ENCODE measurements around the gene BCHE. TPM values are rescaled to one million over a fixed set of nuclear protein-coding genes. Genes with fewer than 3 reads are reported as not detected.

Gene BCHE
- total and polyA plus RNA-seq, 4 donors = 1.7 to 47.8 (median 4.3) TPM

- Histone ChIP-seq H3K27me3 (ENCODE audit: control insufficient read depth in 3 of 3, insufficient read depth in 3 of 3, low read length in 2 of 3) (no peaks in the 10 kb centered on the region), H3K9me3 (ENCODE audit: control insufficient read depth in 4 of 4, insufficient read depth in 3 of 4, low read length in 3 of 4) (peaks cover 0 to 6% (median 0%) of the 10 kb centered on the region in 4 donors), H3K36me3 (ENCODE audit: control insufficient read depth in 4 of 4, insufficient read depth in 4 of 4, low read length in 4 of 4) (peaks cover 0 to 3% (median 0%) of the 10 kb centered on the region in 4 donors), H3K4me3 (no peak overlapping the region), H3K4me1 (ENCODE audit: control insufficient read depth in 5 of 5, insufficient read depth in 5 of 5, low read length in 5 of 5) (no peaks in the 10 kb centered on the region), H3K27ac (ENCODE audit: low read depth in 1 of 2, low read length in 1 of 2) (no peak overlapping the region), H3K9ac (ENCODE audit: insufficient read depth in 1 of 2, low read length in 2 of 2) (no peak overlapping the region)
- ATAC-seq (ENCODE audit: insufficient read depth, low FRiP score) = no peak
- DNase-seq = no peak
- WGBS, 2 donors = 88 to 90% methylated on average over 4 of the region's 4 CpGs
- TF ChIP-seq, protein P1, sequence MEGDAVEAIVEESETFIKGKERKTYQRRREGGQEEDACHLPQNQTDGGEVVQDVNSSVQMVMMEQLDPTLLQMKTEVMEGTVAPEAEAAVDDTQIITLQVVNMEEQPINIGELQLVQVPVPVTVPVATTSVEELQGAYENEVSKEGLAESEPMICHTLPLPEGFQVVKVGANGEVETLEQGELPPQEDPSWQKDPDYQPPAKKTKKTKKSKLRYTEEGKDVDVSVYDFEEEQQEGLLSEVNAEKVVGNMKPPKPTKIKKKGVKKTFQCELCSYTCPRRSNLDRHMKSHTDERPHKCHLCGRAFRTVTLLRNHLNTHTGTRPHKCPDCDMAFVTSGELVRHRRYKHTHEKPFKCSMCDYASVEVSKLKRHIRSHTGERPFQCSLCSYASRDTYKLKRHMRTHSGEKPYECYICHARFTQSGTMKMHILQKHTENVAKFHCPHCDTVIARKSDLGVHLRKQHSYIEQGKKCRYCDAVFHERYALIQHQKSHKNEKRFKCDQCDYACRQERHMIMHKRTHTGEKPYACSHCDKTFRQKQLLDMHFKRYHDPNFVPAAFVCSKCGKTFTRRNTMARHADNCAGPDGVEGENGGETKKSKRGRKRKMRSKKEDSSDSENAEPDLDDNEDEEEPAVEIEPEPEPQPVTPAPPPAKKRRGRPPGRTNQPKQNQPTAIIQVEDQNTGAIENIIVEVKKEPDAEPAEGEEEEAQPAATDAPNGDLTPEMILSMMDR (IDR thresholded peaks at IDR 0.05; ENCODE audit: control extremely low read depth, extremely low read depth) = no peak
Measured at GRCh38 chr3:165768680-165769079, 68.5 kb downstream of the BCHE start.

- H3K9ac ChIP-seq (ENCODE audit: insufficient read depth in 1 of 2, low read length in 2 of 2) = no peak overlapping the region
- no peak overlapping the region for H3K4me3 ChIP-seq
- no peaks in the 10 kb centered on the region for H3K27me3 ChIP-seq (ENCODE audit: control insufficient read depth in 3 of 3, insufficient read depth in 3 of 3, low read length in 2 of 3)
- H3K36me3 ChIP-seq (ENCODE audit: control insufficient read depth in 4 of 4, insufficient read depth in 4 of 4, low read length in 4 of 4) = no peaks in the 10 kb centered on the region
- no peaks in the 10 kb centered on the region for H3K9me3 ChIP-seq (ENCODE audit: control insufficient read depth in 4 of 4, insufficient read depth in 3 of 4, low read length in 3 of 4)
- H3K4me1 ChIP-seq (ENCODE audit: control insufficient read depth in 5 of 5, insufficient read depth in 5 of 5, low read length in 5 of 5) = no peaks in the 10 kb centered on the region
- DNase-seq = no peak
- 87 to 88% methylated on average over 3 of the region's 3 CpGs for WGBS, 2 donors
- no peak overlapping the region for H3K27ac ChIP-seq (ENCODE audit: low read depth in 1 of 2, low read length in 1 of 2)
- TF ChIP-seq, protein P1 (IDR thresholded peaks at IDR 0.05; ENCODE audit: control extremely low read depth, extremely low read depth) = no peak
- ATAC-seq (ENCODE audit: insufficient read depth, low FRiP score) = no peak
Measured at GRCh38 chr3:165759041-165759440, 78.2 kb downstream of the BCHE start.

GRCh38 chr3:165755571-165755970 is 81.7 kb downstream of the BCHE start:
- no peak overlapping the region for H3K4me3 ChIP-seq
- TF ChIP-seq, protein P1 (IDR thresholded peaks at IDR 0.05; ENCODE audit: control extremely low read depth, extremely low read depth) = no peak
- H3K27ac ChIP-seq (ENCODE audit: low read depth in 1 of 2, low read length in 1 of 2) = no peak overlapping the region
- H3K9me3 ChIP-seq (ENCODE audit: control insufficient read depth in 4 of 4, insufficient read depth in 3 of 4, low read length in 3 of 4) = peaks cover 0 to 6% (median 0%) of the 10 kb centered on the region in 4 donors
- H3K27me3 ChIP-seq (ENCODE audit: control insufficient read depth in 3 of 3, insufficient read depth in 3 of 3, low read length in 2 of 3) = no peaks in the 10 kb centered on the region
- WGBS, 2 donors = 61 to 66% methylated on average over 1 of the region's 1 CpG
- no peaks in the 10 kb centered on the region for H3K4me1 ChIP-seq (ENCODE audit: control insufficient read depth in 5 of 5, insufficient read depth in 5 of 5, low read length in 5 of 5)
- ATAC-seq (ENCODE audit: insufficient read depth, low FRiP score) (no peak), DNase-seq (no peak)
- no peak overlapping the region for H3K9ac ChIP-seq (ENCODE audit: insufficient read depth in 1 of 2, low read length in 2 of 2)
- H3K36me3 ChIP-seq (ENCODE audit: control insufficient read depth in 4 of 4, insufficient read depth in 4 of 4, low read length in 4 of 4) = no peaks in the 10 kb centered on the region
